WTC11 (cell line): ENCODE data around the gene FAM236D.
"Not testable (repeated sequence)": the region's sequence is repeated elsewhere in the genome, so short reads cannot be mapped to it uniquely, and the experiment has no call there.

Source experiments
- CREB1 ChIP-seq: sonication (generic); formaldehyde crosslinking; IDR thresholded peaks from 2 replicates; pipeline ENCODE4 v1.8.0; 2023; ENCODE audit warnings: mild to moderate bottlenecking, missing genetic modification reagents
- CTCF ChIP-seq: fragments of 200-600 bp; IDR thresholded peaks from 2 replicates; pipeline ENCODE4 v1.8.0; 2022; ENCODE audit warnings: antibody characterized with exemption
- E2F4 ChIP-seq: sonication (generic); formaldehyde crosslinking; IDR thresholded peaks from 2 replicates; pipeline ENCODE4 v1.8.1; 2022; ENCODE audit warnings: low read depth, mild to moderate bottlenecking, moderate library complexity, missing genetic modification reagents, borderline replicate concordance
- ETV6 ChIP-seq: sonication (generic); formaldehyde crosslinking; IDR thresholded peaks from 2 replicates; pipeline ENCODE4 v1.8.1; 2022; ENCODE audit warnings: mild to moderate bottlenecking, missing genetic modification reagents
- GTF2I ChIP-seq: fragments of 250-450 bp; sonication (Bioruptor Pico); conservative IDR thresholded peaks from 2 replicates; pipeline ENCODE4 v1.4.0; 2021; ENCODE audit warnings: mild to moderate bottlenecking
- ZNF317 ChIP-seq: sonication (generic); formaldehyde crosslinking; IDR thresholded peaks from 2 replicates; pipeline ENCODE4 v1.8.1; 2023; ENCODE audit warnings: low read depth, mild to moderate bottlenecking, moderate library complexity, missing genetic modification reagents, borderline replicate concordance

- TF ChIP-seq CTCF; ETV6 (CRISPR knock-in tag); ZNF317; E2F4 (CRISPR knock-in tag); GTF2I (CRISPR knock-in tag); CREB1 (CRISPR knock-in tag): not testable (repeated sequence)
These were observed at the start of gene FAM236D for GRCh38 chrX:72808110-72808509.
